Natural killer cell (primary cell): ENCODE measurements around the gene TMEM174. TPM values are rescaled to one million over a fixed set of nuclear protein-coding genes. Genes with fewer than 3 reads are reported as not detected.

Source experiments
- ATAC-seq, 3 donors: fragments of 150-1000 bp in 2 of 3; fragments of 200-7000 bp in 1 of 3; cut with Tn5 transposase; 1 replicate in 1 of 3; 2 replicates in 2 of 3; pipeline ENCODE4 v1.10.0; 2021; ENCODE audit warnings: mild to moderate bottlenecking in 2 of 3, moderate library complexity in 2 of 3
- DNase-seq, 2 donors: peaks; one replicate each; pipeline versions ENCODE4 v3.0.0 to v3.0.0-alpha.2; 2013 to 2021; ENCODE audit warnings: mixed read lengths in 1 of 2
- H3K27ac ChIP-seq: one replicate; pipeline ENCODE4 v1.5.1; 2013; ENCODE audit warnings: mild to moderate bottlenecking, low read length
- H3K27me3 ChIP-seq: one replicate; pipeline ENCODE4 v1.6.1; 2013; ENCODE audit warnings: low read length; ENCODE audit not compliant: control insufficient read depth, insufficient read depth
- H3K36me3 ChIP-seq: one replicate; pipeline ENCODE4 v1.6.1; 2013; ENCODE audit warnings: low read length; ENCODE audit not compliant: control insufficient read depth, insufficient read depth
- H3K4me1 ChIP-seq: one replicate; pipeline ENCODE4 v1.6.1; 2013; ENCODE audit warnings: low read length; ENCODE audit not compliant: control insufficient read depth, insufficient read depth
- H3K4me3 ChIP-seq: one replicate; pipeline ENCODE4 v1.5.1; 2013; ENCODE audit warnings: low read length
- H3K9me3 ChIP-seq: one replicate; pipeline ENCODE4 v1.6.1; 2013; ENCODE audit warnings: low read length; ENCODE audit not compliant: control insufficient read depth, insufficient read depth
- H3K27ac Mint-ChIP-seq, 2 donors: one replicate each; pipeline ENCODE4 v1.8.0; 2022; ENCODE audit warnings: mild to moderate bottlenecking in 2 of 2, mixed read lengths in 2 of 2, moderate library complexity in 1 of 2
- H3K27me3 Mint-ChIP-seq, 2 donors: one replicate each; pipeline ENCODE4 v1.8.0; 2022; ENCODE audit warnings: low read depth in 2 of 2, mixed read lengths in 2 of 2
- H3K36me3 Mint-ChIP-seq: one replicate; pipeline ENCODE4 v1.8.0; 2022; ENCODE audit warnings: mixed read lengths
- H3K4me1 Mint-ChIP-seq, 2 donors: one replicate each; pipeline ENCODE4 v1.8.0; 2022; ENCODE audit warnings: mixed read lengths in 2 of 2
- H3K4me3 Mint-ChIP-seq: one replicate; pipeline ENCODE4 v1.8.0; 2022; ENCODE audit warnings: mild to moderate bottlenecking, moderate library complexity, mixed read lengths
- H3K9me3 Mint-ChIP-seq, 2 donors: one replicate each; pipeline ENCODE4 v1.8.0; 2022; ENCODE audit warnings: mixed read lengths in 2 of 2
- WGBS: methylation state at CpG from one replicate; pipeline ENCODE4 v1.1.7; 2013; ENCODE audit warnings: missing lambda C conversion rate; ENCODE audit not compliant: insufficient coverage; 5-methylcytosine and 5-hydroxymethylcytosine counted together
- intact Hi-C: fragments of 100-400 bp; cut with micrococcal nuclease; formaldehyde crosslinking; loops from one replicate; pipeline ENCODE4 v1.14.2; 2022
- total RNA-seq, 4 donors: library from RNA; stranded (reverse); fragments of 120-200 nt in 1 of 4; gene quantifications; one replicate each; pipeline versions ENCODE4 v1.2.3 to v1.2.4, GENCODE V29; 2013 to 2022
- TF ChIP-seq, protein P1 (sequence below): fragments of 200-600 bp; IDR thresholded peaks from one replicate; pipeline ENCODE4 v1.8.0; 2022; ENCODE audit warnings: antibody characterized with exemption

Gene TMEM174, protein sequence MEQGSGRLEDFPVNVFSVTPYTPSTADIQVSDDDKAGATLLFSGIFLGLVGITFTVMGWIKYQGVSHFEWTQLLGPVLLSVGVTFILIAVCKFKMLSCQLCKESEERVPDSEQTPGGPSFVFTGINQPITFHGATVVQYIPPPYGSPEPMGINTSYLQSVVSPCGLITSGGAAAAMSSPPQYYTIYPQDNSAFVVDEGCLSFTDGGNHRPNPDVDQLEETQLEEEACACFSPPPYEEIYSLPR
- not detected for total RNA-seq
- total RNA-seq (2013), result not detected

DNA sequence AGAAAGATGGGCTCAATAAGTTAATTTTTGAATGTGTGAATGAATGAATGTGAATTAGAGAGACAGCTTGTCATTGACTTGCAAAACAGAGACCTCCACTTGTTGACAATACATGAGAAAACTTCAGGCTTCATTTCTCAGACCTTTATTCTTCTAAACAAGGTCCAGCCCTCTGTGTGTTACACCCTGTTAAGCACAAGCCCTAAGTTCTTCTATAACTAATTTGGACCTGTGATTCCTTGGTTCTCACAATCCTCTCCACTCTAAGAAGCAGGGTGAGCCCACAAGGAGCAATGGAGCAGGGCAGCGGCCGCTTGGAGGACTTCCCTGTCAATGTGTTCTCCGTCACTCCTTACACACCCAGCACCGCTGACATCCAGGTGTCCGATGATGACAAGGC is at the start of gene TMEM174:
Gene TMEM174 (plus strand): TSS at position 243 of the 400 bp plus-strand sequence. CDS start 51 bp downstream, at position 294.
- DNase-seq (no peak), ATAC-seq (no peak)
- TF ChIP-seq, protein P1, sequence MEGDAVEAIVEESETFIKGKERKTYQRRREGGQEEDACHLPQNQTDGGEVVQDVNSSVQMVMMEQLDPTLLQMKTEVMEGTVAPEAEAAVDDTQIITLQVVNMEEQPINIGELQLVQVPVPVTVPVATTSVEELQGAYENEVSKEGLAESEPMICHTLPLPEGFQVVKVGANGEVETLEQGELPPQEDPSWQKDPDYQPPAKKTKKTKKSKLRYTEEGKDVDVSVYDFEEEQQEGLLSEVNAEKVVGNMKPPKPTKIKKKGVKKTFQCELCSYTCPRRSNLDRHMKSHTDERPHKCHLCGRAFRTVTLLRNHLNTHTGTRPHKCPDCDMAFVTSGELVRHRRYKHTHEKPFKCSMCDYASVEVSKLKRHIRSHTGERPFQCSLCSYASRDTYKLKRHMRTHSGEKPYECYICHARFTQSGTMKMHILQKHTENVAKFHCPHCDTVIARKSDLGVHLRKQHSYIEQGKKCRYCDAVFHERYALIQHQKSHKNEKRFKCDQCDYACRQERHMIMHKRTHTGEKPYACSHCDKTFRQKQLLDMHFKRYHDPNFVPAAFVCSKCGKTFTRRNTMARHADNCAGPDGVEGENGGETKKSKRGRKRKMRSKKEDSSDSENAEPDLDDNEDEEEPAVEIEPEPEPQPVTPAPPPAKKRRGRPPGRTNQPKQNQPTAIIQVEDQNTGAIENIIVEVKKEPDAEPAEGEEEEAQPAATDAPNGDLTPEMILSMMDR, result no peak
- H3K9me3 ChIP-seq, result no peaks in the 10 kb centered on the region
- no peaks in the 10 kb centered on the region for H3K4me1 ChIP-seq
- Mint-ChIP-seq H3K36me3 (no peaks in the 10 kb centered on the region), H3K9me3 (no peaks in the 10 kb centered on the region), H3K27ac (no peak within 1 kb of the TSS), H3K27me3 (peaks cover 19 to 53% of the 10 kb centered on the region in 2 donors), H3K4me3 (no peak within 1 kb of the TSS), H3K4me1 (peaks cover 4 to 6% of the 10 kb centered on the region in 2 donors)
- no peaks in the 10 kb centered on the region for H3K36me3 ChIP-seq
- no peak within 1 kb of the TSS for H3K4me3 ChIP-seq
- H3K27me3 ChIP-seq, result peaks cover 8% of the 10 kb centered on the region
- 91% methylated on average over 5 of the region's 5 CpGs for WGBS
- intact Hi-C loops, result no loop called here
- H3K27ac ChIP-seq, result no peak within 1 kb of the TSS

DNA sequence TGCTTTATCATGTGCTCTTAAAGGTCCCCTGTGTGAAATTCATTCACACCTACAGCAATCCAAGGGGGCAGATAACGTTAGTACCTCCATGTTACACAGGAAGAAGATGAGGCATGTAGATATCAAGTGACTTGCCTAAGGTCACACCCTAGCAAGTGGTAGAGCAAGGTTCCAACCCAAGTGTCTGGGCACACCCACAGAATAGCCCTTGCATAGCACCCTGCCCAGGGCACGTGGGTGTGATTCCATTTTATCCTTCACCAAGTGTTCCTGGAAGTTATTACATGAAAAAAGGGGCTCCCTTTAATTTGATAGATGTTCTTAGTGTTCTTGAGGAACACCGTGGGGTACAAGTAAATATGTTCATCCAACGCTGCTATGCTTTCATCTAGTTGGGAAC is 47.7 kb upstream of the TMEM174 start:
- Mint-ChIP-seq H3K27me3 (peaks cover 22 to 28% of the 10 kb centered on the region in 2 donors), H3K4me1 (peaks cover 27 to 37% of the 10 kb centered on the region in 2 donors), H3K4me3 (no peak overlapping the region), H3K9me3 (no peaks in the 10 kb centered on the region), H3K36me3 (no peaks in the 10 kb centered on the region), H3K27ac (no peak overlapping the region)
- intact Hi-C loops, result no loop called here
- Histone ChIP-seq H3K27me3 (peaks cover 13% of the 10 kb centered on the region), H3K4me3 (no peak overlapping the region), H3K4me1 (peaks cover 30% of the 10 kb centered on the region), H3K9me3 (no peaks in the 10 kb centered on the region), H3K27ac (no peak overlapping the region), H3K36me3 (no peaks in the 10 kb centered on the region)
- DNase-seq, result no peak
- ATAC-seq, result no peak
- 64% methylated on average over 4 of the region's 4 CpGs for WGBS
- TF ChIP-seq, protein P1, result no peak

DNA sequence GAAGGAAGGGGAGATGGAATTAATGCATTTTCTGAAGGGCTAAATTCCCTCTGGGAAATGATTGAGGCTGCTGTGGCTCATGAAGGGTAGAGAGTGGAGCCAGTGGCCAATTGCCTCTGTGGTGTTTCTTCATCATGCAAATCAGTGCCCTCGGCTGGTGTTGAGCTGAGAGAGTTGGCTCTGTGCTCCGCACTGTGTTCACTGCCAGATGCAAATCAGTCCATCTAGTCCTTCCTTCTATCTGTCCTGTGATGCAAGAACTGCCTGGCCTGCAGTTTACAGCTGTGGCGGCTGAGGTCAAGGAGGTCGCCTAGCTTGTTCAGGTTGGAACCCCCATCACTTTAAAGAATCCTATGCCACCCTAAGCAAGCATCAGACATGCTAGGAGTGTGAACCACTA is 46.6 kb upstream of the TMEM174 start:
- TF ChIP-seq, protein P1, result no peak
- no peak for ATAC-seq
- H3K4me1 Mint-ChIP-seq, result peaks cover 27 to 32% of the 10 kb centered on the region in 2 donors
- intact Hi-C loops, result no loop called here
- no peak overlapping the region for H3K27ac ChIP-seq
- 91% methylated on average over 4 of the region's 4 CpGs for WGBS
- no peak for DNase-seq
- H3K36me3 ChIP-seq, result no peaks in the 10 kb centered on the region
- peaks cover 5% of the 10 kb centered on the region for H3K27me3 ChIP-seq
- no peak overlapping the region for H3K4me3 ChIP-seq
- peaks cover 24% of the 10 kb centered on the region for H3K4me1 ChIP-seq
- peaks cover 17 to 26% of the 10 kb centered on the region in 2 donors for H3K27me3 Mint-ChIP-seq
- no peak overlapping the region for H3K4me3 Mint-ChIP-seq
- no peaks in the 10 kb centered on the region for H3K36me3 Mint-ChIP-seq
- H3K27ac Mint-ChIP-seq, result no peak overlapping the region
- no peaks in the 10 kb centered on the region for H3K9me3 Mint-ChIP-seq
- H3K9me3 ChIP-seq, result no peaks in the 10 kb centered on the region

DNA sequence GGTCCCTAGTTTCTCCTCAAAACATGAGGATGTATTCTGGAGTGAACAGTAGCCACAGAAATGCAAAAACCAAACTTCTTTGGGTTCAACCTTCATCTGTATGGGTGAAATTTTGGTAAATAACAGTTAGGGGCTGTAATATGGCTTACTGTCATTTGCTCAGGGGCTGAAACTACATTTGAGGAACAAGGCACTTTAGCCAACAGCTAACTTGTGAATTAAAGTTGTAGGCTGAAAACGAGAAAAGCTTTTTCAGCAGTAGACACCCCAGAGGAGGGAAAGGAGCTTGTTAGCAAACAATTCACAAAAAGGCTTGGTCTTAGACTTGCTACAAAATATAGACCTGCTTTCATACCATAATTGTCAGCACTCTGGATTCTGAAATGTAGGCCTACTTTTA is 46.0 kb upstream of the TMEM174 start:
- Mint-ChIP-seq H3K36me3 (no peaks in the 10 kb centered on the region), H3K4me1 (peaks cover 27 to 32% of the 10 kb centered on the region in 2 donors), H3K27me3 (peaks cover 11 to 20% of the 10 kb centered on the region in 2 donors), H3K4me3 (no peak overlapping the region), H3K9me3 (no peaks in the 10 kb centered on the region), H3K27ac (no peak overlapping the region)
- H3K27me3 ChIP-seq, result peaks cover 5% of the 10 kb centered on the region
- H3K4me3 ChIP-seq, result no peak overlapping the region
- TF ChIP-seq, protein P1, result no peak
- DNase-seq (no peak), ATAC-seq (no peak)
- no peaks in the 10 kb centered on the region for H3K9me3 ChIP-seq
- H3K4me1 ChIP-seq, result peaks cover 24% of the 10 kb centered on the region
- 30% methylated on average over 1 of the region's 1 CpG for WGBS
- no peak overlapping the region for H3K27ac ChIP-seq
- intact Hi-C loops, result no loop called here
- H3K36me3 ChIP-seq, result no peaks in the 10 kb centered on the region
